ENCODE results near the gene OTUD3.
"Not testable (repeated sequence)": the region's sequence is repeated elsewhere in the genome, so short reads cannot be mapped to it uniquely, and the experiment has no call there.

OTUD3 gene

GRCh38 chr1:19925342-19926070, 43.3 kb downstream of the OTUD3 start:
- DNase-seq (ENCODE audit: insufficient read length, low spot score) (no peak), FAIRE-seq (no peak)
- TF ChIP-seq CTCF (IDR thresholded peaks at IDR 0.05; ENCODE audit: insufficient read depth, missing control alignments): no peak

GRCh38 chr1:19926296-19927129, 44.3 kb downstream of the OTUD3 start:
- no peak for FAIRE-seq
- TF ChIP-seq CTCF (IDR thresholded peaks at IDR 0.05; ENCODE audit: insufficient read depth, missing control alignments): no peak
- no peak for DNase-seq (ENCODE audit: insufficient read length, low spot score)

GRCh38 chr1:19927130-19927421, 44.9 kb downstream of the OTUD3 start:
- not testable (repeated sequence) for FAIRE-seq; DNase-seq (ENCODE audit: insufficient read length, low spot score)

- no peak for DNase-seq (ENCODE audit: insufficient read length, low spot score)
- no peak for TF ChIP-seq CTCF (IDR thresholded peaks at IDR 0.05; ENCODE audit: insufficient read depth, missing control alignments)
- FAIRE-seq: no peak
Measured at GRCh38 chr1:19932866-19933265, 50.7 kb downstream of the OTUD3 start.

- no peak for DNase-seq (ENCODE audit: insufficient read length, low spot score)
- FAIRE-seq: no peak
- TF ChIP-seq CTCF (IDR thresholded peaks at IDR 0.05; ENCODE audit: insufficient read depth, missing control alignments): no peak
Measured at GRCh38 chr1:19934336-19934735, 52.1 kb downstream of the OTUD3 start.

- FAIRE-seq: no peak
- no peak for DNase-seq (ENCODE audit: insufficient read length, low spot score)
- TF ChIP-seq CTCF (IDR thresholded peaks at IDR 0.05; ENCODE audit: insufficient read depth, missing control alignments): no peak
Measured at GRCh38 chr1:19936061-19936750, 54.0 kb downstream of the OTUD3 start.

GRCh38 chr1:19938472-19938871, 56.3 kb downstream of the OTUD3 start:
- FAIRE-seq (no peak), DNase-seq (ENCODE audit: insufficient read length, low spot score) (no peak)
- no peak for TF ChIP-seq CTCF (IDR thresholded peaks at IDR 0.05; ENCODE audit: insufficient read depth, missing control alignments)

All from D721Med (cell line).